Ishikawa (cell line): ENCODE measurements around the gene TTF1.

Source experiments
- CEBPB ChIP-seq: IDR thresholded peaks from 2 replicates; pipeline ENCODE4 v1.6.1; 2012
- CREB1 ChIP-seq: IDR thresholded peaks from 2 replicates; pipeline ENCODE4 v1.6.1; 2012; ENCODE audit warnings: low read depth
- EGR1 ChIP-seq: IDR thresholded peaks from 2 replicates; pipeline ENCODE4 v1.6.1; 2012
- EP300 ChIP-seq: IDR thresholded peaks from 2 replicates; pipeline ENCODE4 v1.6.1; 2012; ENCODE audit warnings: borderline replicate concordance
- FOXM1 ChIP-seq: IDR thresholded peaks from 2 replicates; pipeline ENCODE4 v1.6.1; 2012; ENCODE audit warnings: low read depth, borderline replicate concordance
- MAX ChIP-seq: IDR thresholded peaks from 2 replicates; pipeline ENCODE4 v1.6.1; 2012
- NFIC ChIP-seq: IDR thresholded peaks from 2 replicates; pipeline ENCODE4 v1.6.1; 2012
- RAD21 ChIP-seq: IDR thresholded peaks from 2 replicates; pipeline ENCODE4 v1.6.1; 2012; ENCODE audit warnings: low read depth
- REST ChIP-seq: IDR thresholded peaks from 2 replicates; pipeline ENCODE4 v1.6.1; 2012; ENCODE audit warnings: low read depth, mild to moderate bottlenecking
- TAF1 ChIP-seq: IDR thresholded peaks from 2 replicates; pipeline ENCODE4 v1.6.1; 2012; ENCODE audit warnings: low read depth, mild to moderate bottlenecking
- TCF12 ChIP-seq: IDR thresholded peaks from 2 replicates; pipeline ENCODE4 v1.6.1; 2012; ENCODE audit warnings: low read depth
- TEAD4 ChIP-seq: IDR thresholded peaks from 2 replicates; pipeline ENCODE4 v1.6.1; 2012
- USF1 ChIP-seq: IDR thresholded peaks from 2 replicates; pipeline ENCODE4 v1.6.1; 2012
- YY1 ChIP-seq: IDR thresholded peaks from 2 replicates; pipeline ENCODE4 v1.6.1; 2012; ENCODE audit warnings: low read depth
- ZBTB7A ChIP-seq: IDR thresholded peaks from 2 replicates; pipeline ENCODE4 v1.6.1; 2012; ENCODE audit warnings: low read depth

The TTF1 gene

GRCh38 chr9:132366481-132366880, 40.2 kb downstream of the TTF1 start:
- TF ChIP-seq EGR1, result no peak
- TF ChIP-seq MAX, result no peak
- TF ChIP-seq EP300, result no peak
- no peak for TF ChIP-seq REST
- TF ChIP-seq FOXM1, result no peak
- no peak for TF ChIP-seq CEBPB
- TF ChIP-seq ZBTB7A, result no peak
- TF ChIP-seq TEAD4, result no peak
- TF ChIP-seq TAF1, result no peak
- no peak for TF ChIP-seq RAD21
- no peak for TF ChIP-seq CREB1
- TF ChIP-seq TCF12, result no peak
- TF ChIP-seq YY1, result no peak
- no peak for TF ChIP-seq NFIC
- TF ChIP-seq USF1, result no peak

GRCh38 chr9:132365986-132366385, 40.7 kb downstream of the TTF1 start:
- TF ChIP-seq YY1 (no peak), EGR1 (no peak), MAX (no peak), TCF12 (no peak), NFIC (no peak), USF1 (no peak), REST (no peak), TAF1 (no peak), TEAD4 (no peak), FOXM1 (no peak), ZBTB7A (no peak), CEBPB (no peak), RAD21 (no peak), EP300 (no peak), CREB1 (no peak)

GRCh38 chr9:132364068-132364467, 42.6 kb downstream of the TTF1 start:
- no peak for TF ChIP-seq TEAD4
- no peak for TF ChIP-seq ZBTB7A
- no peak for TF ChIP-seq TAF1

GRCh38 chr9:132357764-132358163, 48.9 kb downstream of the TTF1 start:
- TF ChIP-seq TAF1, result no peak
- no peak for TF ChIP-seq NFIC
- no peak for TF ChIP-seq CEBPB
- TF ChIP-seq YY1, result no peak
- TF ChIP-seq EP300, result no peak
- no peak for TF ChIP-seq MAX
- no peak for TF ChIP-seq TCF12
- no peak for TF ChIP-seq FOXM1
- TF ChIP-seq RAD21, result no peak
- TF ChIP-seq CREB1, result no peak
- no peak for TF ChIP-seq REST
- no peak for TF ChIP-seq ZBTB7A
- no peak for TF ChIP-seq USF1
- TF ChIP-seq EGR1, result no peak
- TF ChIP-seq TEAD4, result no peak
